SK-N-DZ (cell line): ENCODE measurements around the gene IFNA7. TPM values are rescaled to one million over a fixed set of nuclear protein-coding genes. Genes with fewer than 3 reads are reported as not detected.
"Not testable (repeated sequence)": the region's sequence is repeated elsewhere in the genome, so short reads cannot be mapped to it uniquely, and the experiment has no call there.

ENCODE experiments used
- DNase-seq: peaks from one replicate; pipeline ENCODE4 v3.0.0-alpha.2; 2015; ENCODE audit warnings: low spot score
- polyA plus RNA-seq, 2 experiments: library from polyadenylated mRNA; depleted of rRNA; stranded (reverse); fragments of >200 nt; gene quantifications; 2 replicates each; pipeline ENCODE4 v1.2.3, GENCODE V29; 2014

The IFNA7 gene
- not detected in 2 replicates for polyA plus RNA-seq (2014; cell fraction: cytosol; rRNA removed)
- polyA plus RNA-seq (2014; cell fraction: nucleus; rRNA removed): not detected in 2 replicates

DNA sequence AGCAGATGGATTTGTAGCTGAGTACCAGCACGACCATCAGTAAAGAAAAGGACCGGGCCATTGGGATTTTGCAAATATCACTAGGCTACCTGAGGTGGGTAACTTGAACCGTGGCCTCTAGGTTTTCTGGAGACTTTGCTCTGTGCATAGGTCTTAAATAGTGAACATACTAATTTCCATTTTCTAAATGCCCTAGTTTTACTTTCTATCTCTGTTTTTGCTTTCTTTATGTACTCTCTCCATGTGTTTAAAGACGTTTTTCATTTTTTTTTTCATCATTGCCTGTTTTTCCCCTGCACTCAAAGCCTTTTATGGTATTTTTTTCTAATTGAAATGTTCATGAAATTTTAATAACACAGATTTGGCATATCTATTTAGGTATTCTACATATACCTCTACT lies at the start of gene IFNA7:
Gene IFNA7 (minus strand): TSS at position 101 of the 400 bp plus-strand sequence. CDS start 40 bp downstream, at position 61.
- DNase-seq: not testable (repeated sequence)

DNA sequence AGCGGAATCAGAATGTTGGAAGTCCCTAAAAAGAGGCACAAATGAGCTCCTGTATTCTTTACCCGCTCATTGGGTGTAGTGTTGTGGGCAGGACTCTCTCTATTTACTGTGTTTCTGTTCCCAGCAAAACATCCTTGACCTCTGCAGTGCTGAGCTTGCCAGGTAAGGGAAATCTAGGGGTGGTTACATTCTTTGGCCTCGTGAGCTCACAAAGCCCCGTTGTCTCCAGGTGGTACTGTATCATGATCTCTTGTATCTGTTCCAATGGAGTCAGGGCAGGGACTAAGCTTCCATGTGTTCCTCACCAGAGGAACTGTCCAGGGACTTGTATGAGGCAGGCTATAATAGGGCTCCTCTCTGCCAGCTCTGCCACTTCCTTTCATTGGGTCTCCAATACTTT lies 49.6 kb upstream of the IFNA7 start:
- no peak for DNase-seq

DNA sequence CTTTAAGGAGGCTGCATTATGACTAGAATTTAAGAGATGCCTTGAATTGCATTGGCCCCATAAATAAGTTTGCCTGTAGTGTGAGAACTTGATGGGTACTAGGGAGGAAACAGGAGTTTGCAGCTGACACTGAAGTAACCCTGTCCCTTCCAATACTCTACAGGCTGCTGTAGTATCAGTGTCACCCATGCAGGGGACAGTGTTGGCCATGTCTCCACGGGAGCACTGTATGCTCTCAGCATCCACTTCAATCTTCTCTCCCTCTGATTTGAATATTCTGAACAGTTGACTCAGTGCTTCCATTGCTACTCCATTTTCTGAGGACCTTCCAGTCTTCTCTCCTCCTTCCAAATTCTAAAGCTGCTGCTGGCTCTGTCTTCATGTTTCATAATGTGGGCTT lies 49.2 kb upstream of the IFNA7 start:
- no peak for DNase-seq

DNA sequence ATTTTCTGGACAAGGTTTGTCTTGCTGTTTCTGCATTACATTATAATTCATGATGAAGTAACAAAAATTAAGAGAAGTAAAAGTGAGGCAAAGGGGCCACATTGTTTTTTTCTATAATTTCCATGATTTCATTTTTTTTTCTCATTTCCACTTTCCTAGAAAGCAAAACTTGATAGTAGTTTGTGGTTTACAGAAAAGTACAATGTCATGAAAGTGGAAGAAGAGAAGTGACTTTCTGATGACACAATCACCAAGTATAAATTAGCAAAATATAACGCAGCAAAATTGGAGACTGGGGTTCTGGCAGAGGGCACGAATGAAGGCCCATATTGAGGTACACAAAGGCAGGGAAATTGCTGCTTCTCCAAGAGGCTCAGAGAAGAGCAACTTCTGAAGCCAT lies 42.8 kb upstream of the IFNA7 start:
- DNase-seq: no peak

DNA sequence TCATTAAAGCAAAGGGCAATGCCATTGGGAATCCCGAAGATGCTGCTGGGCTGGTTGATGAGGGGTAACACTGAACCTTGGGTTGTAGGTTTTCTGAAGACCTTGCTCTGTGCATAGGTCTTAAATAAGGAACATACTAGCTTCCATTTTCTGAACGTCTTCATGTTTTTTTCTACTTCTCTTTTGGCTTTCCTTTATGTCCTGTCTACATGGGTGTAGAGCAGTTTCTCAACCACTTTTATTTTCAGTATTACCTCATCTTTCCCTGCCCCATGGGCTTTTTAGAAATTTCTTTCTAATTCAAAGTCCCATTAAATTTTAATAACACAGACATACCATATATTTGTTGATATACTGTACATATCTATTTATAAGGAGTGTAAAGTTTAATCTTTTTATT lies 37.9 kb upstream of the IFNA7 start, which contains the start of gene IFNA14:
Gene IFNA14 (minus strand): TSS at position 95 of the 400 bp plus-strand sequence. CDS start 70 bp downstream, at position 25.
- no peak for DNase-seq

DNA sequence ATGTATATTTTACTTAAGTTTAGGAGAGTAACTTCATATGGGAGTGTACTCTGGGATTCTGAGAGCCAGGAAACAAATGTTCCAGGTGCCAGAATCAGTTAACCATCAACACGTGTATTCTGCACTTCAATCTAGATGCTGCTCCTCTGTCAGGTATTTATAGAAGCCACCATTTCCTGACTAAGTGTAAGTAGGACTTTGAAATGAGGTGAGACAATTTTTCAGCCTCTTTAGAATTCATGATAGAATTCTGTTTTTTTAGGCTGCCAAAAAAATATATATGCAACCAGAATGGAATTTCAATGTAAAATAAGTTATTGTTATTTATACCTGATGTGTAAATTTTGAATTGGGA lies 34.3 kb upstream of the IFNA7 start:
- DNase-seq: not testable (repeated sequence)

DNA sequence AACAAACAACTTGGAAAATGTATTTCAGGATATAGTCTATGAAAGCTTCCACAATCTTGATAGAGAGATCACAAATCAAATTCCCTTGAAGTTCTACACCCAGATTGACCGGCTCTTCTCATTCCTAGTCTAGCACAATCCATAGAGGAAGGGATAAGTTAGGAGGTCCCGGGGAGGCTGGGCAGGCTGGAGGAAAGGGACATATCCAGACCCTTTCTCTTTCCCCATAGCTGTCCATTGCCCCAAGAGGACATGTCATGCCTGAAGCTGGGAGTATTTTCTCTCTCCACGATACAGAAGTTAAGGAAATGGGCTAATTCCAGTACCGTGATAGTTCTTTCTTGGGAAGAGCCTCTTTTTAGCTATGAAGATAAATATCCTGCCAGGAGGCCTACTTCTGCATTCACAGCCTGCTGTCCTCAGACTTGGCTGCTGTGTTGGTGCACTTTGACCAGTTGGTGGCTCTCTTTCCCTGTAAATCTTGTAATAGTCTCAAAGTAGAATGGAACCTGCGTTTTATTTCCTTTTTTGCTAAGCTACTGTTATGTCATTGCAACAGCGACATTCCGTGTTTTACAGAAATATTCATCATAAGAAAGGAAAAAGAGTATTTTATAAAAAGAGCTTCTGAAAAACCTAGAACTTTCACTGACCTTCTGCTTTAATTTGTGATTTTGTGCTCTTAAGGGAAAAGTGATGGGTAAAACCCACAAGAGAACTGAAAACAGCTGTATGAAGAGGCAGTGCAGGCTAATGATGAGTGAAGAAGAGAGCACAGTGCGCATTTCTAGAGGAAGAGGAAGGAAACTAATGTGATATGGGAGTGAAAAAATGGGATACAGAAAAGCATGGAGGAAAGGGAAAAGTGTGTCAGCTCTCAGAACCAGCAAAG lies 33.7 kb upstream of the IFNA7 start:
- DNase-seq: not testable (repeated sequence)

DNA sequence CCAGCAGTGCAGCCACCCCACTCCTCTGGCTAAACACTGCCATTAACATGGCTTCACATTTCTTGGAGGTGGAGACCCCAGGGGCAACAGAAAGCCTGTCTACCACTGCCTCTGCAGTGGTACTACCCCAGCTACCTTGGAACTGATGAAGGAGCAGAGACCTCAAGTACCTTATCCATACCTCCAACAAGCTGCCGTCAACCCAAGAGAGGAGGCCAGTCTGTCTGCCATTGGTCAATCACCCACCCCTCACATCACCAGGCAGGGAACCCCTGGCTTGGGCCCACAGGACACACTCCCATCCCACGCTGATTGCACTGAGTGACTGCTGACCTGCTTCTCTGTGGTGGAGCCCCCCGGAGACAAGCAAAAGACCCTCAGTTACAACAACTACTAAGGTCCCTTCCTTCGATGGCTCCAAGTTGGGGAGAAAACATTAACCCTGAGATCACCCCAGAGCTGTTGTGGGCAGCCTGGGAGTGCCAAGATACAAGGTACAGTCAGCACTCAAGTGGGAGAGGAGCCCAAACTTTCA lies 32.2 kb upstream of the IFNA7 start:
- DNase-seq: no peak

DNA sequence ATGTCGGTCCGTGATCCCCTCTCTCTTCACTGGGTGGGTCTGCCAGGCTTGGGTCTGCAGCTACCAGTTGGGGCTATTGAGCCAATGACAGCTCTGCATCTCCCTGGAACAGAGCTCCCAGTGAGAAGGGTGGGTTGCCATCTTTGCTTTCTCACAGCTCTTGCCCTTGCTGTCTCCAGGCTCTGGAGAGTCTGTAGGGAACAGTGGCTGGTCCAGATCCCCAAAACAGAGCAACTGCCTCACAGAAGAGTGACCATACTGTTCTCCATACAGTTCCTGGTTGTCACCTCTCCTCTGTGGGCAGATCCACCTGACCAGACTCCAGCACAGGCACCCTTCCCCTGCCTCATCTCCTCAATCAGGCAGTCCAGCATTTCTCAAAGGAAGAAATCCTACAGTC lies 31.3 kb upstream of the IFNA7 start:
- no peak for DNase-seq

DNA sequence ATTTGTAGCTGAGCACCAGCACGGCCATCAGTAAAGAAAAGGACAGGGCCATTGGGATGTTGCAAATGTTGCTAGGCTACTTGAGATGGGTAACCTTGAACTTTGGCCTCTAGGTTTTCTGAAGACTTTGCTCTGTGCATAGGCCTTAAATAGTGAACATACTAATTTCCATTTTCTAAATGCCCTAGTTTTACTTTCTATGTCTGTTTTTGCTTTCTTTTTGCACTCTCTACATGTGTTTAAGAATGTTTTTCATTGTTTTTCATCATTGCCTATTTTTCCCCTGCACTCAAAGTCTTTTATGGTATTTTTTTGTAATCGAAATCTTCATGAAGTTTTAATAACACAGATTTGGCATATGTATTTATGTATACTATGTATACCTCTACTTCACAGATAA lies 26.1 kb upstream of the IFNA7 start, which contains the start of gene IFNA17:
Gene IFNA17 (minus strand): TSS at position 101 of the 400 bp plus-strand sequence. CDS start 49 bp downstream, at position 52.
- no peak for DNase-seq

DNA sequence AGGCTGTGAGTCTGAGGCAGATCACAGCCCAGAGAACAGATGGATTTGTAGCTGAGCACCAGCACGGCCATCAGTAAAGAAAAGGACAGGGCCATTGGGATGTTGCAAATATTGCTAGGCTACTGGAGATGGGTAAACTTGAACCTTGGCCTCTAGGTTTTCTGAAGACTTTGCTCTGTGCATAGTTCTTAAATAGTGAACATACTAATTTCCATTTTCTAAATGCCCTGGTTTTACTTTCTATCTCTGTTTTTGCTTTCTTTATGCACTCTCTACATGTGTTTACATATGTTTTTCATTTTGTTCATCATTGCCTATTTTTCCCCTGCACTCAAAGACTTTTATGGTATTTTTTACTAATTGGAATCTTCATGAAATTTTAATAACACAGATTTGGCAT lies 15.2 kb upstream of the IFNA7 start, which contains the start of gene IFNA16:
Gene IFNA16 (minus strand): TSS at position 101 of the 400 bp plus-strand sequence. CDS start 6 bp downstream, at position 95.
- not testable (repeated sequence) for DNase-seq

DNA sequence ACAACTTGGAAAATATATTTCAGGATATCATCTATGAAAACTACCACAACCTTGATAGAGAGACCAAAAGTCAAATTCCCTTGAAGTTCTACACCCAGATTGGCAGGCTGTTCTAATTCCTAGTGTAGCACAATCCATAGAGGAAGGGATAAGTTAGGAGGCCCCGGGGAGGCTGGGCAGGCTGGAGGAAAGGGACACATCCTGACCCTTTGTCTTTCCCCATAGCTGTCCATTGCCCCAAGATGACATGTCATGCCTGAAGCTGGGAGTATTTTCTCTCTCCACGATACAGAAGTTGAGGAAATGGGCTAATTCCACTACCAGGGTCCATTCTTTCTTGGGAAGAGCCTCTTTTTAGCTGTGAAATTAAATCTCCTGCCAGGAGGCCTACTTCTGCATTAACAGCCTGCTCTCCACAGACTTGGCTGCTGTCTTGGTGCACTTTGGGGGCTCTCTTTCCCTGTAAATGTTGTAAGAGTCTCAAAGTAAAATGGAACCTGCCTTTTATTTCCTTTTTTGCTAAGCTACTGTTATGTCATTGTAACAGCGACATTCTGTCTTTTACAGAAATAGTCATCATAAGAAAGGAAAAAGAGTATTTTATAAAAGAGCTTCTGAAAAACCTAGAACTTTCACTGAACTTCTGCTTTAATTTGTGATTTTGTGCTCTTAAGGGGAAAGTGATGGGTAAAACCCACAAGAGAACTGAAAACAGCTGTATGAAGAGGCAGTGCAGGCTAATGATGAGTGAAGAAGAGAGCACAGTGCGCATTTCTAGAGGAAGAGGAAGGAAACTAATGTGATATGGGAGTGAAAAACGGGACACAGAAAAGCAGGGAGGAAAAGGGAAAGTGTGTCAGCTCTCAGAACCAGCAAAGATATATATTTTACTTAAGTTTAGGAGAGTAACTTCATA lies 11.7 kb upstream of the IFNA7 start:
- DNase-seq: not testable (repeated sequence)

DNA sequence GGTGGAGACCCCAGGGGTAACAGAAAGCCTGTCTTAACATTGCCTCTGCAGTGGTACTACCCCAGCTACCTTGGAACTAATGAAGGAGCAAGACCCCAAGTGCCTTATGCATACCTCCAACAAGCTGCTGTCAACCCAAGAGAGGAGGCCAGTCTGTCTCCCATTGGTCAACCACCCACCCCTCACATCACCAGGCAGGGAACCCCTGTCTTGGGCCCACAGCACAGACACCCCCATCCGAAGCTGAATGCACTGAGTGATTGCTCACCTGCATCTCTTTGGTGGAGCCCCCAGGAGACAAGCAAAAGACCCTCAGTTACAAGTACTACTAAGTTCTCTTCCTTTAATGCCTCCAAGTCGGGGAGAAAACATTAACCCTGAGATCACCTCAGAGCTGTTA lies 10.2 kb upstream of the IFNA7 start:
- not testable (repeated sequence) for DNase-seq

DNA sequence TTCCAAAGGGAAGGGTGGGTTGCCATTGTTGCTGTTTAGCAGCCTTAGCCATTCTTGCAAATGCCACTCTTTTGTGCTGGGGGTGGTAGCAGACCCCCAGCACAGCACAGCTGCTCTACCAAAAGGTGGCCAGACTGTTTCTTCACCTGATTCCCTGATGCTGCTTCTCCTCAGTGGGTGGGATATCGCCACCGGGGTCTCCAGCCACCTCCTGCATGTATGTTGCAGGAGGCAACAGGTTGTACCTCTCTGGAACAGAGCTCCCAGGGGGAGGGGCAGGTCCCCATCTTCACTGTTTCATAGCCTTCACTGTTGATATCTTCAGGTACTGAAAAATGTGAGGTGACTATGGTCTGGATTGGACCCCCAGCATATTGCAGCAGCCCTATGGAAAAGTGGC lies 8.8 kb upstream of the IFNA7 start:
- not testable (repeated sequence) for DNase-seq

DNA sequence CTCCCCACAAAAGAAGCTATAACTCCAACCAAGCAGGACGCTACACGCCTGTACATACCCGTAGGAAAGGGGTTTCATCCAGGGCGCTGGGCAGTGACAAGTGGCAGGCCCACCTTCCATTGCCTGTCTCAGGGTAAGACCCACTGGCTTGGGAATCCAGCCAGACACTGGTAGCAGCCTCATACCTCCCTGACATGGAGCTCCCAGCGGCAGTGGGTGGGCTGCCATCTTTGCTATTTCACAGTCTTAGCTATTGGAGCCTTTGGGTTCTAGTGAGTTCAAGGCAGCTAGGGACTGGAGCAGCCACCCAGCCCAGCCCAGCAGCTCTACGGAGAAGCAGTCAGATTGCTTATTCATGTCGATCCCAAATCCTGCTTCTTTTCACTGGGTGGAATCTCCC lies 8.3 kb upstream of the IFNA7 start:
- DNase-seq: no peak

DNA sequence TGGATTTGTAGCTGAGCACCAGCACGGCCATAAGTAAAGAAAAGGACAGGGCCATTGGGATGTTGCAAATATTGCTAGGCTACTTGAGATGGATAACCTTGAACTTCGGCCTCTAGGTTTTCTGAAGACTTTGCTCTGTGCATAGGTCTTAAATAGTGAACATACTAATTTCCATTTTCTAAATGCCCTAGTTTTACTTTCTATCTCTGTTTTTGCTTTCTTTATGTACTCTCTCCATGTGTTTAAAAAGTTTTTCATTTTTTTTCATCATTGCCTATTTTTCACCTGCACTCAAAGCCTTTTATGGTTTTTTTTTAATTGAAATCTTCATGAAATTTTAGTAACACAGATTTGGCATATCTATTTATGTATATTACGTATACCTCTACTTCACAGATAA lies 5.0 kb upstream of the IFNA7 start, which contains the start of gene IFNA10:
Gene IFNA10 (minus strand): TSS at position 101 of the 400 bp plus-strand sequence. CDS start 46 bp downstream, at position 55.
- DNase-seq: not testable (repeated sequence)

DNA sequence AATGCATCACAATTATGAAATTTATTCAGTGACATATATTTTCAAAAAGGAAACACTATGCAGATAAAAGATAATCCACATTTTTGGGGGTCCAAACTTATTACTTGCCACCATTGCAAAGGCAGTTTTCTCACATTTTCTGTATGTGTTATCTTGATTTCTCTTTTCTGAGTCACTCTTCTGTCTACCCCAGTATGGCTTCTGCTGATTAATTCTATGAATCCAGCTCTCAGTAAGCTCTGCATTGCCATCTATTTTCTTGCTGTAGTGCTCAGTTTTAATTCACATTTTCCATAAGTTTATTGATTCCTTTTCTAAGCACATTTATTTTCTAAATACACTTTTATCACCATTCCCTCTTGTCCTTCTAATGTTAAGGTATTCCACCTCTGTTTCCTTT lies 3.2 kb upstream of the IFNA7 start:
- no peak for DNase-seq

DNA sequence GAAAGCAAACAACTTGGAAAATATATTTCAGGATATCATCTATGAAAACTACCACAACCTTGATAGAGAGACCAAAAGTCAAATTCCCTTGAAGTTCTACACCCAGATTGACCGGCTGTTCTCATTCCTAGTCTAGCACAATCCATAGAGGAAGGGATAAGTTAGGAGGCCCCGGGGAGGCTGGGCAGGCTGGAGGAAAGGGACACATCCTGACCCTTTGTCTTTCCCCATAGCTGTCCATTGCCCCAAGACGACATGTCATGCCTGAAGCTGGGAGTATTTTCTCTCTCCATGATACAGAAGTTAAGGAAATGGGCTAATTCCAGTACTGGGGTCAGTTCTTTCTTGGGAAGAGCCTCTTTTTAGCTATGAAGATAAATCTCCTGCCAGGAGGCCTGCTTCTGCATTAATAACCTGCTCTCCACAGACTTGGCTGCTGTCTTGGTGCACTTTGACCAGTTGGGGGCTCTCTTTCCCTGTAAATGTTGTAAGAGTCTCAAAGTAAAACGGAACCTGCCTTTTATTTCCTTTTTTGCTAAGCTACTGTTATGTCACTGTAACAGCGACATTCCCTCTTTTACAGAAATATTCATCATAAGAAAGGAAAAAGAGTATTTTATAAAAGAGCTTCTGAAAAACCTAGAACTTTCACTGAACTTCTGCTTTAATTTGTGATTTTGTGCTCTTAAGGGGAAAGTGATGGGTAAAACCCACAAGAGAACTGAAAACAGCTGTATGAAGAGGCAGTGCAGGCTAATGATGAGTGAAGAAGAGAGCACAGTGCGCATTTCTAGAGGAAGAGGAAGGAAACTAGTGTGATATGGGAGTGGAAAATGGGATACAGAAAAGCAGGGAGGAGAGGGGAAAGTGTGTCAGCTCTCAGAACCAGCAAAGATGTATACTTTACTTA lies 6.9 kb downstream of the IFNA7 start:
- DNase-seq: not testable (repeated sequence)

DNA sequence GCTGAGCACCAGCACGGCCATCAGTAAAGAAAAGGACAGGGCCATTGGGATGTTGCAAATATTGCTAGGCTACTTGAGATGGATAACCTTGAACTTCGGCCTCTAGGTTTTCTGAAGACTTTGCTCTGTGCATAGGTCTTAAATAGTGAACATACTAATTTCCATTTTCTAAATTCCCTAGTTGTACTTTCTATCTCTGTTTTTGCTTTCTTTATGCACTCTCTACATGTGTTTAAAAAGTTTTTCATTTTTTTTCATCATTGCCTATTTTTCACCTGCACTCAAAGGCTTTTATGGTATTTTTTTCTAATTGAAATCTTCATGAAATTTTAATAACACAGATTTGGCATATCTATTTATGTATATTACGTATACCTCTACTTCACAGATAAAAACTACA lies 14.5 kb downstream of the IFNA7 start, which contains the start of gene IFNA4:
Gene IFNA4 (minus strand): TSS at position 101 of the 400 bp plus-strand sequence. CDS start 56 bp downstream, at position 45.
- DNase-seq: not testable (repeated sequence)
